SK-N-SH treated with all-trans-retinoic acid at 6 μM for 48 hours (cell line): ENCODE data around the gene KLF18.

Source experiments
- CREB5 ChIP-seq: fragments of 250-450 bp; sonication (Bioruptor Pico); IDR thresholded peaks from 2 replicates; pipeline ENCODE4 v1.5.1; 2020; ENCODE audit warnings: low read depth, mild to moderate bottlenecking, moderate library complexity
- CSDC2 ChIP-seq: fragments of 250-450 bp; sonication (Bioruptor Pico); IDR thresholded peaks from 2 replicates; pipeline ENCODE4 v1.5.0; 2020; ENCODE audit warnings: mild to moderate bottlenecking, moderate library complexity
- ISL1 ChIP-seq: fragments of 250-450 bp; sonication (Bioruptor Pico); IDR thresholded peaks from 2 replicates; pipeline ENCODE4 v2.1.2; 2022; ENCODE audit warnings: mild to moderate bottlenecking, moderate library complexity
- OSR1 ChIP-seq: fragments of 250-450 bp; sonication (Bioruptor Pico); IDR thresholded peaks from 2 replicates; pipeline ENCODE4 v1.8.0; 2022; ENCODE audit warnings: moderate library complexity, mild to moderate bottlenecking, inconsistent platforms
- TOX ChIP-seq: fragments of 250-450 bp; sonication (Bioruptor Pico); IDR thresholded peaks from 2 replicates; pipeline ENCODE4 v1.8.0; 2021; ENCODE audit warnings: mild to moderate bottlenecking, moderate library complexity, borderline replicate concordance
- TSHZ2 ChIP-seq: fragments of 250-450 bp; sonication (Bioruptor Pico); IDR thresholded peaks from 2 replicates; pipeline ENCODE4 v1.5.0; 2020; ENCODE audit warnings: mild to moderate bottlenecking, moderate library complexity
- ZC3H10 ChIP-seq: fragments of 250-450 bp; sonication (Bioruptor Pico); IDR thresholded peaks from 2 replicates; pipeline ENCODE4 v1.5.1; 2021; ENCODE audit warnings: mild to moderate bottlenecking, moderate library complexity
- ZFP3 ChIP-seq: fragments of 250-450 bp; sonication (Bioruptor Pico); IDR thresholded peaks from 2 replicates; pipeline ENCODE4 v1.5.0; 2020; ENCODE audit warnings: mild to moderate bottlenecking, moderate library complexity
- ZFP30 ChIP-seq: fragments of 450-650 bp; formaldehyde crosslinking; IDR thresholded peaks from 2 replicates; pipeline ENCODE4 v1.5.0; 2022; ENCODE audit warnings: mild to moderate bottlenecking, moderate library complexity
- ZNF565 ChIP-seq: fragments of 450-650 bp; formaldehyde crosslinking; conservative IDR thresholded peaks from 2 replicates; pipeline ENCODE4 v1.5.0; 2020; ENCODE audit warnings: low read depth, mild to moderate bottlenecking, moderate library complexity
- ZNF70 ChIP-seq: fragments of 450-650 bp; formaldehyde crosslinking; IDR thresholded peaks from 2 replicates; pipeline ENCODE4 v1.5.0; 2020; ENCODE audit warnings: mild to moderate bottlenecking, moderate library complexity
- ZNF8 ChIP-seq: fragments of 450-650 bp; formaldehyde crosslinking; IDR thresholded peaks from 2 replicates; pipeline ENCODE4 v1.5.0; 2020; ENCODE audit warnings: mild to moderate bottlenecking, moderate library complexity
- TF ChIP-seq, protein P1 (sequence below): fragments of 250-450 bp; sonication (Bioruptor Pico); IDR thresholded peaks from 2 replicates; pipeline ENCODE4 v1.8.0; 2020; ENCODE audit warnings: mild to moderate bottlenecking, moderate library complexity, borderline replicate concordance
- TF ChIP-seq, protein P2 (sequence below): fragments of 250-450 bp; sonication (Bioruptor Pico); IDR thresholded peaks from 2 replicates; pipeline ENCODE4 v1.5.1; 2021; ENCODE audit warnings: mild to moderate bottlenecking, moderate library complexity

DNA sequence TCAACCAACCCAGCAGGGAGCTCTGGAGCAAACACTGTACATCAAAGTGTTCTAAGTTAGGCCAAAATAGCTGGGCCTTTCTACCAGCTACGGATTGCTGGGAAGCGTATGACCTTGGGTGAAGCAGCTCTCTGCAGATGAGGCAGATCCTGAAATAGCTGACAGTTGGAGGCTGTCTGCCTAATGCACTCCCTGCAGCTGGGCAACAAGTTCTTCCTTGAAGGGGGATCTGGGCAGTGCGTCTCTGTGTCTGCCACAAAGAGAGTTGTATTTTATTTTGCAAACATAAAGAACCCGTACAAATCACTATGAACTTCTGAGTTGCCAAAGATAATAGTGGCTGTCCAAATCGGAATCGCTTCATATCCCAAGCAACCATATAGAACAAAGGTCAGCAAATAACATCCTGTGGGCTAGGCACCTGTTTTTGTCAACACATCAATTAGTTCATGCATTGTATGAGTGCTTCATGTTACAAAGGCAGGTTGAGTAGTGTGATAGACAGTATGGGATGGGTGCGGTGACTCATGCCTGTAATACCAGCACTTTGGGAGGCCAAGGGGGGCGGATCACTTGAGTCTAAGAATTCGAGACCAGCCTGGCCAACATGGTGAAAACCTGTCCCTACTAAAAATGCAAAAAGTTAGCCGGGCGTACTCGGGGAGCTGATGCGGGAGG is 51.9 kb downstream of the KLF18 start:
- TF ChIP-seq ZFP30 (CRISPR knock-in tag) (no peak), OSR1 (CRISPR knock-in tag) (no peak), CREB5 (CRISPR knock-in tag) (no peak), ZNF70 (CRISPR knock-in tag) (no peak), TOX (CRISPR knock-in tag) (no peak), ISL1 (CRISPR knock-in tag) (no peak), ZNF565 (CRISPR knock-in tag) (no peak), TSHZ2 (CRISPR knock-in tag) (no peak), CSDC2 (CRISPR knock-in tag) (no peak), ZC3H10 (CRISPR knock-in tag) (no peak), ZFP3 (CRISPR knock-in tag) (no peak), ZNF8 (CRISPR knock-in tag) (no peak)
- TF ChIP-seq, protein P1, sequence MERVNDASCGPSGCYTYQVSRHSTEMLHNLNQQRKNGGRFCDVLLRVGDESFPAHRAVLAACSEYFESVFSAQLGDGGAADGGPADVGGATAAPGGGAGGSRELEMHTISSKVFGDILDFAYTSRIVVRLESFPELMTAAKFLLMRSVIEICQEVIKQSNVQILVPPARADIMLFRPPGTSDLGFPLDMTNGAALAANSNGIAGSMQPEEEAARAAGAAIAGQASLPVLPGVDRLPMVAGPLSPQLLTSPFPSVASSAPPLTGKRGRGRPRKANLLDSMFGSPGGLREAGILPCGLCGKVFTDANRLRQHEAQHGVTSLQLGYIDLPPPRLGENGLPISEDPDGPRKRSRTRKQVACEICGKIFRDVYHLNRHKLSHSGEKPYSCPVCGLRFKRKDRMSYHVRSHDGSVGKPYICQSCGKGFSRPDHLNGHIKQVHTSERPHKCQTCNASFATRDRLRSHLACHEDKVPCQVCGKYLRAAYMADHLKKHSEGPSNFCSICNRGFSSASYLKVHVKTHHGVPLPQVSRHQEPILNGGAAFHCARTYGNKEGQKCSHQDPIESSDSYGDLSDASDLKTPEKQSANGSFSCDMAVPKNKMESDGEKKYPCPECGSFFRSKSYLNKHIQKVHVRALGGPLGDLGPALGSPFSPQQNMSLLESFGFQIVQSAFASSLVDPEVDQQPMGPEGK = no peak
- TF ChIP-seq, protein P2, sequence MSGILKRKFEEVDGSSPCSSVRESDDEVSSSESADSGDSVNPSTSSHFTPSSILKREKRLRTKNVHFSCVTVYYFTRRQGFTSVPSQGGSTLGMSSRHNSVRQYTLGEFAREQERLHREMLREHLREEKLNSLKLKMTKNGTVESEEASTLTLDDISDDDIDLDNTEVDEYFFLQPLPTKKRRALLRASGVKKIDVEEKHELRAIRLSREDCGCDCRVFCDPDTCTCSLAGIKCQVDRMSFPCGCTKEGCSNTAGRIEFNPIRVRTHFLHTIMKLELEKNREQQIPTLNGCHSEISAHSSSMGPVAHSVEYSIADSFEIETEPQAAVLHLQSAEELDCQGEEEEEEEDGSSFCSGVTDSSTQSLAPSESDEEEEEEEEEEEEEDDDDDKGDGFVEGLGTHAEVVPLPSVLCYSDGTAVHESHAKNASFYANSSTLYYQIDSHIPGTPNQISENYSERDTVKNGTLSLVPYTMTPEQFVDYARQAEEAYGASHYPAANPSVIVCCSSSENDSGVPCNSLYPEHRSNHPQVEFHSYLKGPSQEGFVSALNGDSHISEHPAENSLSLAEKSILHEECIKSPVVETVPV (CRISPR knock-in tag) = no peak
